Ramos (cell line): ENCODE data around the gene TIGIT.
"Not testable (repeated sequence)": the region's sequence is repeated elsewhere in the genome, so short reads cannot be mapped to it uniquely, and the experiment has no call there.

ENCODE experiments used
- in situ Hi-C: fragments of 300-500 bp; cut with MboI; formaldehyde crosslinking; loops from one replicate; pipeline ENCODE4 v1.14.3; 2022; ENCODE audit warnings: low sequenced_read_pairs; ENCODE audit not compliant: unreplicated experiment

The TIGIT gene

DNA sequence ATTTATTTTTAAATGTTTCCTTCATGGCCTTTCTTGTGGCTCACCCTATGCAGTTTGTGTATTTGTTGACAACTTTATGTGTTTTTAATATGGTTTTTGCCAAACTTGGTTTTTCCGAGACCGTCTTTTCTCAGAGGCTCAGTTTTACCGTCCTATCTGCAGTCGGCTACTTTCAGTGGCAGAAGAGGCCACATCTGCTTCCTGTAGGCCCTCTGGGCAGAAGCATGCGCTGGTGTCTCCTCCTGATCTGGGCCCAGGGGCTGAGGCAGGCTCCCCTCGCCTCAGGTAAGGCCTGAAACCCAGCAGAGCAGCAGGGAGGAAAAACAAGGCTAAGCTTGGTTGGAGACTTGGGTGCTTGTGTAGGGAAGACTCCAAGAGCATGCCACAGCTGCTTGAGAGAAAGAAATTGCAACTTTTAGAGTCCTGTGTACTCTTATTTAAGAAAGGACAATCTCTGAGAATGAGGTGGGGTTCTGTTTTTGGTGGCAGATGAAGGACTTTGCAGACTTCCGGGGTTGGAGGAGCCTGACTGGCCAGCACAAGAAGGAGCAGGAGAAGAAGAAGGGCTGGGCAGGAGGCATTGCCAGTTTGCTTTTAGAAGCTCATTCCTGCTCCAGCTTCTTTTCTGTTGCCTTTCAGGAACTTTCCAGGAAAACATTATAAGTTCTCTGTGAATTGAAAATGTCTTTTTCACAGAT lies at the start of gene TIGIT:
TIGIT (plus strand) TSS at position 191 of the 698 bp plus-strand sequence; CDS start at position 225, 34 bp downstream.
- in situ Hi-C loops, result no loop called here

DNA sequence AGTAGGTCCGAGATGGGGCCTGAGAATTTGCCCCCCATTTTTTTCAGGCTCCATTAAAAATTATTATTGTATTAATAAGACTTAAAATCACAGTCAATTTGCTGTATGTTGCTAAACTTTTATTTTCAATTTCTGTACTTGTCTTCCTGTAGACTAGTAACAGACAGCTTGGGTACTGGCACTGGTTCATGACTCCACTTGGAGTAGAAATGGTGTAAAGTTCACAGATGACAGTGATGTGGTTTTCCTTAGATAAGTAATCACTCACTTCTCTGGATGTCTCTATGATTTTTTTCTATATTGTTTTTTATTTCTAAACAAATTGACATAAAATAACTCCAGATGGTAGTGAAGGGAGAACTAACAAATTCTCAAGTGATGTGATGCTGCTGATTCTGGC lies 40.9 kb upstream of the TIGIT start:
- in situ Hi-C loops, result no loop called here

DNA sequence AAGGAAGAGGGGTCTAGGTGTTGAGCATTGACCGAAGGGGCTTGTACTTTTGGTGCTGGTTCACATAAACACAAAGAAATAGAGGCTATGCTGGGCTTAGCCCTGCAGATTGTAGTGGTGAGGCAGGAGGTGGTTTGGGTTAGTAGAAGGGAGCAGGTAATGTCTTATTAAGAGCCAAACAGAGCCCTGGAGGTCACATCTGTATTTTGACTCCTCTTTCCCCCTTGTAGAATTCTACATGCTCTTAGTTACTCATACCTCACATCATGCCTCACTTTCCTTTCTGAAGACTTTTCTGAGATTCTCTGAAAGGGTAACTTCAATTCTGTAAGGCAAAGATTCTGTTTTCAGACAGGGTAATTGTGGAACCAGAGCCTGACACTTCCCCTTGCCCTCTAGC lies 40.3 kb upstream of the TIGIT start:
- in situ Hi-C loops, result no loop called here

DNA sequence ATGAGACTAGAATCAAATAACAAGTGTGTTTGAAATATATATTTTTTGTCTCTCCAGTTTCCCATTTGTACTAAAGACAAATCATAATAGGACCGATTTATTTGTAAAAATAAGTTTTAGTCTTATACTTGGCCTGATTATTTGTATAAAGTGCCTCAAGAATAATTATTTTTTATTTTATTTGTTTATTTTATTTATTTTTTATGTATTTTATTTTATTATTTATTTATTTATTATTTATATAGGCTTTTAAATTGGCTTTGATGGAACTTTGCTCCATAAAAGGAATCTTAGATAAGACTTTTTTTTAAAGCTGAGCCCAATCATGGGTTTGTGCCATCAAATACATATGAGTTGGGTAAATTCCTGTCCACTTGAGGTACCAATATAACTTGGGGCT lies 34.3 kb upstream of the TIGIT start:
- in situ Hi-C loops, result no loop called here

DNA sequence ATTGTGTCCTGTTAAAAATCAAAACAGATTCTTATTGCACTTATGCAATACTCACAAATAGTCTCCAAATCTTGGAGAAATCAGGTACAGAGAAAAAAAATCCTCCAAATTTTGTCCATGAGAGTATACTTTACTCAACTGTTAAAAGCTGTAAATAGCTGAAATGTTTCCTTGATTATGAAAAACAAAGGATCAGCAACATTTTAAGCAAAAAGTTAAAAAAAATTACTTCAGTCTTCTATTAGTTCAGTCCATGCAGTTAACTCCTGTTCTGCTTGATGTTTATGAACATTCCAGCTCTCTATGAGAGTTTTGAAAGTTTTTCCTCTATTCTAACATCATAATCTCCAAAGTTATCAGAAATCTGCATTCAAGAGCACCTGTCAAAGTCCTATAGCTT lies 33.7 kb upstream of the TIGIT start:
- in situ Hi-C loops, result no loop called here

DNA sequence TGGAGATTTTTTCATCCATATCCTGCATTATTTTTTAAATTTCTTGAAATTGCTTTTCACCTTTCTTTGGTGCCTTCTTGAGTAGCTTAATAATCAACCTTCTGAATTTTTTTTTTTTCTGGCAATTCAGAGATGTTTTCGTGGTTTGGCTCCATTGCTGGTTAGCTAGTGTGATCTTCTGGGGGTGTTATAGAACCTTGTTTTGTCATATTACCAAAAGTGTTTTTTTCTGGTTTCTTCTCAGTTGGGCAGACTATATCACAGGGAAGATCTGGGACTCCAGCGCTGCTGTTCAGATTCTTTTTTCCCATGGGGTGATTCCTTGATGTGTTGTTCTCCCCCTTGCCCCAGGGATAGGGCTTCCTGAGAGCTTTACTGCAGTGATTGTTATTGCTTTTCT lies 23.8 kb upstream of the TIGIT start:
- in situ Hi-C loops, result no loop called here

DNA sequence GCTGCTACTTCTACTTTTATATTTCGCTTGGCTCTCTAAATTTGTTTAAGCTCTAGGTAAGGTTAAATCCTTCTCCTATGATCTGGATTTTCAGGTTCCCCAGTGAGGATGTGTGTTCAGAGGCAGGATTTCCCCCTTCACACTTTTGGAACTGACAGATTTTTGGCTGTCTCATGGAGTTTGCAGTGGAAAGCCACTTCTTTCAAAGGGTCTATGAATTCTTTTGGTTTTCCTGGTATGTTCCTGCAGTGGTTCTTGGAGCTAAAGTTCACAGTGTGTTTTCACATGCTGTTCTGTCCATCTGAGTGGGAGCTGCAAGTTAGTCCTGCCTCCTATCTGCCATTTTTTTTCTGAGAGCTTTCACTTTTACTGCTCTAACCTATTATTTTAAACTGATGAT lies 21.6 kb upstream of the TIGIT start:
- in situ Hi-C loops, result no loop called here

DNA sequence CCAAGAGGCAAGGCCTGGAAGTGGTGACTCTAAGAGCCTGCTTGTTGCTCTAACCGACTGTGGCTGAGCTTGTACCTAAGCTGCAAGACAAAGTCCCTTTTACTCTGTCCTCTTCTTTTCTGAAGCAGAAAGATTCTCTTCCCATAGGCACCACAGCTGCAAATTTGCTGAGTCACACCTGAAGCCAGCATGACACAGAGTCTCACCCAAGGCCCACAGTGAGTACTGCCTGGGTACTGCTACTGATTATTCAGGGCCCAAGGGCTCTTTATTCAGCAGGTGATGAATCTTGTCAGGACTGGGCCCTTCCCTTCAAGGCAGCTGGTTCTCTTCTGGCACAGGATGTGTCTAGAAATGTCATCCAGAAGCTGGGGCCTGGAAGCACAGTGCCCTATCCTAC lies 18.9 kb upstream of the TIGIT start:
- in situ Hi-C loops, result no loop called here

DNA sequence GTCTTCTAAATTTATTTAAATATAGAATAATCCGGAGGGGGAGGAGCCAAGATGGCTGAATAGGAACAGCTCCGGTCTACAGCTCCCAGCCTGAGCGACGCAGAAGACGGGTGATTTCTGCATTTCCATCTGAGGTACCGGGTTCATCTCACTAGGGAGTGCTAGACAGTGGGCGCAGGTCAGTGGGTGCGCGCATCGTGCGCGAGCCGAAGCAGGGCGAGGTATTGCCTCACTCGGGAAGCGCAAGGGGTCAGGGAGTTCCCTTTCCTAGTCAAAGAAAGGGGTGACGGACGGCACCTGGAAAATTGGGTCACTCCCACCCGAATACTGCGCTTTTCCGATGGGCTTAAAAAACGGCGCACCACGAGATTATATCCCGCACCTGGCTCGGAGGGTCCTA lies 17.0 kb upstream of the TIGIT start:
- in situ Hi-C loops, result not testable (repeated sequence)

DNA sequence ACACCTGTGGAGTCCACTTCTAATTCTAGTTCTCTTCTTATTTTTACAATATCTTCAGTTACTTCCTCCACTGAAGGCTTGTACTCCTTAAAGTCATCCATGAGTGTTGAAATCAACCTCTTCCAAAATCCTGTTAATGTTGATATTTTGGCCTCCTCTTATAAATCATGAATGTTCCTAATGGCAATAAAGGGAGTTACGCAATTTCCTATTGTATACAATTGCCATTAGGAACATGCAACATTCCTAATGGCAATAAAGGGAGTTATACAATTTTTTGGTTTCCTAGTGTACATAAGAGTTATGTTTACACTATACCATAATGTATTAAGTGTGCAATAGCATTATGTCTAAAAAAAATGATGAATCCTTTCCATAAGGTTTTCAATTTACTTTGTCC lies 9.2 kb upstream of the TIGIT start:
- in situ Hi-C loops, result no loop called here

DNA sequence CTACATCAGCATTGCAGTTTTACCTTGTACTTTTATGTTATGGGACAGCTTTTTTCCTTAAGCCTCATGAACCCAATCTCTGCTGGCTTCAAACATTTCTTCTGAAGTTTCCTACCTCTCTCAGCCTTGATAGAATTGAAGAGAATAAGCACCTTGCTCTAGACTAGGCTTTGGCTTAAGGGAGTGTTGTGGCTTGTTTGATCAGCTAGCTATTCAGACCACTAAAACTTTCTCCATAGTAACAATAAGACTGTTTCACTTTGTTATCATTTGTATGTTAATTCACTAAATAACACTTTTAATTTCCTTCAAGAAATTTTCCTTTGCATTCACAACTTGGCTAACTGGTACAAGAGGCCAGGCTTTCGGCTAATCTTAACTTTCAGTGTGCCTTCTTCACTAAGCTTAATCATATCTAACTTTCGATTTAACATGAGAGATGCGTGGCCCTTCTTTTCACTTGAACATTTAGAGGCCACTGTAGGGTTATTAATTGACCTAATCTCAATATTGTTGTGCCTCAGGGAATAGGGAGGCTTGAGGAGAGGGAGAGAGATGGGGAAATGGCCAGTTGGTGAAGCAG lies 8.1 kb upstream of the TIGIT start:
- in situ Hi-C loops, result no loop called here

DNA sequence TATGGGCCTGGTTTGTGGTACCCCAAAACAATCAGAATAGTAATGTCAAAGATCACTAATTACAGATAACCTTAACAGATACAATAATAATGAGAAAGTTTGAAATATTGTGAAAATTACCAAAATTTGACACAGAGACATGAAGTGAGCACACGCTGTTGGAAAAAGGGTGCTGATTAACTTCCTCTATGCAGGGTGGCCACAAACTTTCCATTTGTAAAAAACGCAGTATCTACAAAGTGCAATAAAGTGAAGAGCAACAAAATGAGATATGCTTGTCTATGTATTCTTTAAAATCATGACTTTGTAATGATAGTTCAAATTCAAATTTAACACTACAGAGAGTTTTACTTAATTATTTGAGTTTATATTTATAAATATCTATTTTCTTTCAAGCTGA lies 7.6 kb upstream of the TIGIT start:
- in situ Hi-C loops, result no loop called here

DNA sequence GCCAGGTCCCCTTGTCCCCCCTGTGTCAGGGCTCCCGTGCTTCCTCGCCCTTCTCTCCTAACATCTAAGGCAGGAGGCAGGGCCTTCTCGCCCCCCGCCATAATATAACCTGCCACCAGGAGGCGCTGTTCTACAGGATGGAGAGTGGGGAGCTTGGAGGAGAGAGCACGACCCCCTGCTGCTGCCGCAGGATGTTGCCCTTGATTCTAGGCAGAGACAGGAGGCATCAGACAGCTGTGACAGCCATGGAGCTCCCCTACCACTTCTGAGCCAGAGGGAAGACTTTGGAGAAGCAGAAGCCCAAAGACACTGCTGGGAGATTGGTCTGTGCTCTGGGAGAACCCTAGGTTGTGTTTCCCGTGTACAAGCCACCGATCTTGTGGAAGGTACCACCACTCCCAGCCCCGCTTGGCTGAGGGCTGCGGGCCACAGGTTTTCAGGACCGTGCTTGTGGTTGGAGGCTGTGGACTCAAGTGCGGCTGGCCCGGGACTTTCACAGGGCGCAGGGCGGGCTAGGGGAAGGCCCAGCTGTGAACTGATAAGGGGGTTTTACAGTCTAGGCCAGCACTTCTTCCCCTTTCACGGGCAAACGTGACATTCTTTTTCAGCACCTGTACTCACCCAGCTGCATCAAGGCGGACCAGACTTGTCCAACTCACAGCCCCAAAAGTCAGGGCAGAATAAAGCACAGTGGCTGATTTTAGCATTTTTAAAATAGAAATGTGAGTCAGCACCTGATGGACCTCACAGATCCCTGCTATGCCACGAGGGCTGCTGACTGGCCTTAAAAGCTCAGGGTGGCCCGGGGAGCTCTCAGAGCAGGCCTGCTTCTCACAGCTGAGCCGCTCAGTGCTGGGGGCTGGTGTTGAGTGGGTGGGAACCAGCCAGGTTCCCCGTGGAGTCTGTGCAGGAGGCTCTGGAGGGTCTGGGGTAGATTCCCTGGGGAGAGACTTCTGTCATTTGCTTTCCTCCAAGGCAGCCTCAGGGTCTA lies 2.6 kb upstream of the TIGIT start:
- in situ Hi-C loops, result no loop called here

DNA sequence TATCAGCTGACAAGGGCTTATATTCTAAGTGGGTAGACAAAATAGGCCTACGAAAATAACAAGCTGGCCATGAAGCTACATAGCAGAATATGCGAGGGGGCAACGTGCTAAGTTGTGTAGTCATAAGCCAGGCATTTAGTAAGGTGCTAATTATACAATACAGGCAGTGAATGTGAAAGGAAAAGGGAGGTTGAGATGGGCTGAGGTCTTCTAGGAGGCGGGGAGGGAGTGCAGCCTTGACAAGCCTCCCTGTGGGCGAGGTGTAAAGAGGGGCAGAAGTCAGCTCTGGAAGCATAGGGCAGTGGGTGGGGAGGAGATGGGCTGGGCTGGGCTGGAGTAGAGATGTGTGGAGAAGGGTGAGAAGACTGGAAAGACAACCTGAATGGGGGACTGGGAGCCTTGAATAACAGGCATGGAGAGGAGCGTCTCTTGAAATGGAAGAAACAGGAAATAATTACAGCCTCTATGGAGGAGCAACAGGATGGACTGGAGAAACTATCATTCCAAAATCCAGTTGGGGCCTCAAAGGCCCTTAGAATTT lies 1.2 kb downstream of the TIGIT start:
- in situ Hi-C loops, result no loop called here

DNA sequence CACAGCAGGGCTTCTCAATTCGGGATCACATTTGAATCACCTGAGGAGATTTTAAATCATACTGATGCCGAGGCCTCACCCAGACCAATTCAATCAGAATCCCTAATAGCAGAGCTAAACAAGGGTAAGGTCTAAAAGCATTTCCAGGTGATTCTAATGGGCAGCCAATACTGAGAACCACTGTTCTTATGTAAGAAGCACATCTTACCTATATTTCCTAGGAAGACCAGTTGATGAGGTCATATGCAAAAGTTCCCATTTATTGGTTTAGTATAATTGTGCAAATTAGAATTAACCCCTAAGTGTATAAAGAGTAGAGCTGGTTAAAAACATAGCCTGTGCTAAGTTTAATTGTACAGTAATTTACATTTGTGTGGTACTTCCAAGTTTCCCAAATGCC lies 2.1 kb downstream of the TIGIT start:
- in situ Hi-C loops, result no loop called here

DNA sequence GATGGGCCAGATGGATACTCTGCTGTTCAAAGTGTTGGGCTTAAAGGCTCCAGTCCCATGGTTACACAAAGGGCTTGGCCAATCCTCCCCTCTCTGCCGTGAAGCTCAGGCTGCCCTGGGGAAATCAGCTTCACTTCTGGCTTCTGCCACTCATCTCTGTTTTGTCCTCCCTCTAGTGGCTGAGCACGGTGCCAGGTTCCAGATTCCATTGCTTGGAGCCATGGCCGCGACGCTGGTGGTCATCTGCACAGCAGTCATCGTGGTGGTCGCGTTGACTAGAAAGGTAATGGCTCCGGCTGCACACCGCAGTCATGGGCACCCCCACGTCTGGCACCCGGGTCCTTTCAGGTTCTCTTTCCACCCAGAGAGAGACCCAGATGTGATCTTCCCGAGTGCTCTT lies 5.6 kb downstream of the TIGIT start:
- in situ Hi-C loops, result no loop called here

DNA sequence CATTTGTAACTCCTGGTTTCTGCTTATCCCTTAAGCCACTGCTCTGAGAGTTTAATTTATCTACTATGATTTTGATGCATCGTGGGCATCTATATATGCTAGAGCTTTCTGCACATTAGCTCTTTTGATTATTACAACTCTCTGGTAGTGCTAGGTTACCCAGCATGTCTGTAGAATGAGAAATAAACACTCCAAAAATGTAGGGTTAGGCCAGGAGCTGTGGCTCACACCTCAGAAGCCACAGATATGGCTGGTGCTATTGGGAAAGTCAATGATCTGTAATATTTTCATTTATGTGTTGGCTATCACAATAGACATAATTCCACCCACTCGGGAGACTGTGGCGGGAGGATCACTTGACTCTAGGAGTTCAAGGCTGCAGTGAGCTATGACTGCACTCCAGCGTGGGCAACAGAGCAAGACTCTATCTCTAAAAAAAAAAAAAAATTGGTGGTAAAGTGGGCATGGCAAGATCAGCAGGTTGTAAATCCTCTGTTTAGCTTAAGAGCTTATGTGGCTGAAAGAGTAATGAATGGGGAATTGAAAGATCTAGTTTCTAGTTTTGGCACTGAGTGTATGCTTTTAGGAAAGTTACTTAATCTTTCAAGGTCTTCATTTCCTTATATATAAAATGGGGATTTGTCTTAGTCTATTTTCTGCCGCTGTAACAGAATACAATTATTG lies 6.3 kb downstream of the TIGIT start:
- in situ Hi-C loops, result no loop called here

DNA sequence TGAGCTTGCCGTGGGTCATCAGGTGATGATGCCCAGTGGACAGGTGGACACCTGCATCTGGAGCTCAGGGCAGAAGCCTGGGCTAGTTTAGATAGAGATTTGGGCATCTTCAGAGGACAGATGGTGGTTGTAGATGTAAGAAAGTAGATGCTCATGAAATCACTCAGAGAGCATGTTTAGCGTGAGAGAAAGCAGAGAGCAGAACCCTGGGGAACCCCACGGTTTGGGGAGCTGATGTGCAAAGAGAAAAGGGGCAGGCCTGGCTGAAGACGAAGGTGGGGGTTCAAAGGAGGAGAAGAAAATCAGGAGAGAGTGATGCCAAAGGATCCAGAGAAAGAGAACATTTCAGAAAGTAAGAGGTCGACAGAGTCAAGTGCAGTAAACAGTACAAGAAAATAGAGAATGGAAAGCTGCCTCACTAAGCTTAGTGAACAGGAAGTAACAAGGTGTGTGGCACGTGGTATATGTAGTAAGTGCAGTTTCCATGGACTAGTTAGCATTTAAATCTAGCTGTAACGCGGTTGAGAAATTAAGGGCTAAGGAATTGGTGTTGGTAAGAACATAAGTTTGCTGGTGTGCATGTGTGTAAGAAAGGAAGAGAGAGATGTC lies 13.5 kb downstream of the TIGIT start:
- in situ Hi-C loops, result no loop called here

DNA sequence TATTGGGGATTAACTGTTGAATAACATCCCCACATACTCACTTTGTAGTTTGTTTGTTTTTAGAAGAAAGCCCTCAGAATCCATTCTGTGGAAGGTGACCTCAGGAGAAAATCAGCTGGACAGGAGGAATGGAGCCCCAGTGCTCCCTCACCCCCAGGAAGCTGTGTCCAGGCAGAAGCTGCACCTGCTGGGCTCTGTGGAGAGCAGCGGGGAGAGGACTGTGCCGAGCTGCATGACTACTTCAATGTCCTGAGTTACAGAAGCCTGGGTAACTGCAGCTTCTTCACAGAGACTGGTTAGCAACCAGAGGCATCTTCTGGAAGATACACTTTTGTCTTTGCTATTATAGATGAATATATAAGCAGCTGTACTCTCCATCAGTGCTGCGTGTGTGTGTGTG lies 14.0 kb downstream of the TIGIT start:
- in situ Hi-C loops, result no loop called here

DNA sequence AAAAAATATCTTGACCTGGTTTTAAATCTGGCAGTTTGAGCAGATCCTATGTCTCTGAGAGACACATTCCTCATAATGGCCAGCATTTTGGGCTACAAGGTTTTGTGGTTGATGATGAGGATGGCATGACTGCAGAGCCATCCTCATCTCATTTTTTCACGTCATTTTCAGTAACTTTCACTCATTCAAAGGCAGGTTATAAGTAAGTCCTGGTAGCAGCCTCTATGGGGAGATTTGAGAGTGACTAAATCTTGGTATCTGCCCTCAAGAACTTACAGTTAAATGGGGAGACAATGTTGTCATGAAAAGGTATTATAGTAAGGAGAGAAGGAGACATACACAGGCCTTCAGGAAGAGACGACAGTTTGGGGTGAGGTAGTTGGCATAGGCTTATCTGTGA lies 14.5 kb downstream of the TIGIT start:
- in situ Hi-C loops, result no loop called here
